B cell (primary cell): Measurements from ENCODE around the gene SLC22A31.

Source experiments
- EZH2 ChIP-seq: IDR thresholded peaks from 2 replicates; pipeline ENCODE4 v1.6.1; 2012; ENCODE audit warnings: borderline replicate concordance, low read depth, mild to moderate bottlenecking, moderate library complexity, low read length; ENCODE audit not compliant: insufficient read depth, poor library complexity, severe bottlenecking
- TF ChIP-seq, protein P1 (sequence below): fragments of 200-600 bp; IDR thresholded peaks from one replicate; pipeline ENCODE4 v1.8.0; 2022; ENCODE audit warnings: antibody characterized with exemption, mild to moderate bottlenecking

DNA sequence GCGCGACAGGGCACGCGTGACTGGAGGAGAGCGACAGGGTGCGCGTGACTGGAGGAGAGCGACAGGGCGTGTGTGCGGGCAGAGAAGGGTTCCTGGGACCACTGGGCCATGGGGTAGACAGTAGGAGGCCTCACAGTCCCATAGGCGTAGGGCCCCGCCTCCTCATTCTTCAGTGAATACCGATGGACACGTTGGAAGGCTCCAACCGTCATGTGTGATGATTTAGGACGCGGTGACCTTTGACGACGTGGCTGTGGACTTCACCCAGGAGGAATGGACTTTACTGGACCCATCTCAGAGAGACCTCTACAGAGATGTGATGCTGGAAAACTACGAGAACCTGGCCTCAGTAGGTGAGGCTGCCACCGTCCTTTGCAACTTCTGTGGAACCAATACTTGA is 22.6 kb upstream of the SLC22A31 start:
- TF ChIP-seq, protein P1, sequence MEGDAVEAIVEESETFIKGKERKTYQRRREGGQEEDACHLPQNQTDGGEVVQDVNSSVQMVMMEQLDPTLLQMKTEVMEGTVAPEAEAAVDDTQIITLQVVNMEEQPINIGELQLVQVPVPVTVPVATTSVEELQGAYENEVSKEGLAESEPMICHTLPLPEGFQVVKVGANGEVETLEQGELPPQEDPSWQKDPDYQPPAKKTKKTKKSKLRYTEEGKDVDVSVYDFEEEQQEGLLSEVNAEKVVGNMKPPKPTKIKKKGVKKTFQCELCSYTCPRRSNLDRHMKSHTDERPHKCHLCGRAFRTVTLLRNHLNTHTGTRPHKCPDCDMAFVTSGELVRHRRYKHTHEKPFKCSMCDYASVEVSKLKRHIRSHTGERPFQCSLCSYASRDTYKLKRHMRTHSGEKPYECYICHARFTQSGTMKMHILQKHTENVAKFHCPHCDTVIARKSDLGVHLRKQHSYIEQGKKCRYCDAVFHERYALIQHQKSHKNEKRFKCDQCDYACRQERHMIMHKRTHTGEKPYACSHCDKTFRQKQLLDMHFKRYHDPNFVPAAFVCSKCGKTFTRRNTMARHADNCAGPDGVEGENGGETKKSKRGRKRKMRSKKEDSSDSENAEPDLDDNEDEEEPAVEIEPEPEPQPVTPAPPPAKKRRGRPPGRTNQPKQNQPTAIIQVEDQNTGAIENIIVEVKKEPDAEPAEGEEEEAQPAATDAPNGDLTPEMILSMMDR, result no peak
- no peak for TF ChIP-seq EZH2
